ENCODE data around the gene ZNF195.
"Not testable (repeated sequence)": the region's sequence is repeated elsewhere in the genome, so short reads cannot be mapped to it uniquely, and the experiment has no call there.

The ZNF195 gene

DNA sequence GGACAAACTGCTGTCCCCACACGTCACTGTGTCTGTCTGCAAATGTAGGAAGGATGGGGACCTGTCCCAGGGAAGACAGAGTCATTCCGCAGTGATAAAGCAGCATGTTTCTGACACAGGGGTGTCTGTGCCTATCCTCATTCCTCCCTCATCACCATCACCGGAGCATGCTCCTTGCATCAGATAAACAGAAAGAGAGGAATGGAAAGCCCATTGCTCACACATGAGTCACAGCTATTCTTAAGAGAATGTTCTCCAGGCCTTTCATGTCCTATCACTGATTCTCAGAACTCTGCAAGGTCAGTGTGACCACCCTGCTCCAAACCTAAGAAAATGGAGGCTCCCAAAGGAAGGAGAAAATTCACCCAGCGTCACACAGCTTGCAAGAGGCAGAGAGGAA lies 38.9 kb downstream of the ZNF195 start:
- TF ChIP-seq, protein P1, sequence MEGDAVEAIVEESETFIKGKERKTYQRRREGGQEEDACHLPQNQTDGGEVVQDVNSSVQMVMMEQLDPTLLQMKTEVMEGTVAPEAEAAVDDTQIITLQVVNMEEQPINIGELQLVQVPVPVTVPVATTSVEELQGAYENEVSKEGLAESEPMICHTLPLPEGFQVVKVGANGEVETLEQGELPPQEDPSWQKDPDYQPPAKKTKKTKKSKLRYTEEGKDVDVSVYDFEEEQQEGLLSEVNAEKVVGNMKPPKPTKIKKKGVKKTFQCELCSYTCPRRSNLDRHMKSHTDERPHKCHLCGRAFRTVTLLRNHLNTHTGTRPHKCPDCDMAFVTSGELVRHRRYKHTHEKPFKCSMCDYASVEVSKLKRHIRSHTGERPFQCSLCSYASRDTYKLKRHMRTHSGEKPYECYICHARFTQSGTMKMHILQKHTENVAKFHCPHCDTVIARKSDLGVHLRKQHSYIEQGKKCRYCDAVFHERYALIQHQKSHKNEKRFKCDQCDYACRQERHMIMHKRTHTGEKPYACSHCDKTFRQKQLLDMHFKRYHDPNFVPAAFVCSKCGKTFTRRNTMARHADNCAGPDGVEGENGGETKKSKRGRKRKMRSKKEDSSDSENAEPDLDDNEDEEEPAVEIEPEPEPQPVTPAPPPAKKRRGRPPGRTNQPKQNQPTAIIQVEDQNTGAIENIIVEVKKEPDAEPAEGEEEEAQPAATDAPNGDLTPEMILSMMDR (IDR thresholded peaks at IDR 0.05; ENCODE audit: control insufficient read depth, extremely low read depth, insufficient read depth), result no peak
- no peak for DNase-seq (ENCODE audit: low read depth)
- H3K4me3 ChIP-seq (ENCODE audit: low read depth, low read length), result no peak overlapping the region

DNA sequence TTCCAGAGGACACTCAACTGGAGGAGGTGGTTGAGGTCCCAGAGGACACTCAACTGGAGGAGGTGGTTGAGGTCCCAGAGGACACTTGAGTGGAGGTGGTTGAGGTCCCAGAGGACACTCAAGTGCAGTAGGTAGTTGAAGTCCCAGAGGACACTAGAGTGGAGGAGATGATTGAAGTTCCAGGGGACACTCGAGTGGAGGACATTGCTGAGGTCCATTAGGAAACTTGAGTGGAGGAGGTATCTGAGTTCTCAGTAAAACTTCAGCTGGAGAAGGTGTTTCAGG lies 39.7 kb downstream of the ZNF195 start:
- TF ChIP-seq, protein P1 (IDR thresholded peaks at IDR 0.05; ENCODE audit: control insufficient read depth, extremely low read depth, insufficient read depth), result no peak
- no peak for DNase-seq (ENCODE audit: low read depth)
- H3K4me3 ChIP-seq (ENCODE audit: low read depth, low read length), result no peak overlapping the region

DNA sequence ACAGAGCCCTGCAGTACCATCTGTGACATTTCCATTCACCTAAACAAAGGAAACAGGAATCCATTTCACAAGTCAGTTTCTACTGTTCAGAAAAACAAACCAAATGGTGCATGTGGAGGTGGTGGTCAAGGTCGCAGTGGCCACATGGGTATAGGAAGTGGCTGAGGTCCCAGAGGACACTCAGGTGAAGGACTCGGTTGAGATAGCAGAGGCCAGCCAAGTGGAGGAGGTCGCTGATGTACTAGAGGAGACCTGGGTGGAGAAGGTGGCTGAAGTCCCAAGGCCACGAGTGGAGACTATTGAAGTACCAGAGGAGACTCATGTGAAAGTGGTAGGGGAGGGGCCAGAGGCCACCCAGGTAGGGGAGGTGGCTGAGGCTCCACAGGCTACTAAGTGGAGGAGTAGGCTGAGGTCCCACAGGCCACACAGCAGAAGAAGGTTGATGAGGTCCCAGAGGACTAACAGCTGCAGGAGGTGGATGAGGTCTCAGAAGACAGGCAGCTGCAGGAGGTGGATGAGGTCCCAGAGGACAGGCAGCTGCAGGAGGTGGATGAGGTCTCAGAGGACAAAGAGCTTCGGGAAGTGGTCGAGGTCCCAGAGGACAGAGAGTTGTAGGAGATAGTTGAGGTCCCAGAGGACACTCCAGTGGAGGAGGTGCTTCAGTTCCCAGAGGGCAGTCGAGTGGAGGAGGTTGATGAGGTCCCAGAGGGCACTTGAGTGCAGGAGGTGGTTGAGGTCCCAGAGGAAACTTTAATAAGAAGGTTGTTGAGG lies 40.2 kb downstream of the ZNF195 start:
- TF ChIP-seq, protein P1 (IDR thresholded peaks at IDR 0.05; ENCODE audit: control insufficient read depth, extremely low read depth, insufficient read depth), result no peak
- DNase-seq (ENCODE audit: low read depth), result no peak
- no peak overlapping the region for H3K4me3 ChIP-seq (ENCODE audit: low read depth, low read length)

DNA sequence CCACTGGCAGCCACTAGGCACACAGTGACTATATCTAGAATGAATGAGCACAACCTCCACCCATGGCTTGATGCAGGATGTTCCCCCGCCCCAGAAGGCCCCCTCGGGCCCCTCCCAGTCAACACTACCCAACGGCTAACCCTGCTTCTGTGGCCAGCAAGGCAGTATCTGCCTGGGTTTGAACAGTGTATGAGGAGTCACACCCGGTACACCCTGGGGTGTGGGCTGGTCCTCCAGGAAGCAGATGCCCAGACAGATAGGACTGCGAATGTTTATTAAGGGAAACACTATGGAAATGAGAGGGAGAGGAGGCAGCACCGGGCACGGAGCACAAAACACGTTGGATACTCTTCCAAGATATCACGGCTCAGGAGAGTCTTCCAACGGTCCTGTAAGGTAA lies 42.5 kb downstream of the ZNF195 start:
- not testable (repeated sequence) for DNase-seq (ENCODE audit: low read depth); H3K4me3 ChIP-seq (ENCODE audit: low read depth, low read length)

DNA sequence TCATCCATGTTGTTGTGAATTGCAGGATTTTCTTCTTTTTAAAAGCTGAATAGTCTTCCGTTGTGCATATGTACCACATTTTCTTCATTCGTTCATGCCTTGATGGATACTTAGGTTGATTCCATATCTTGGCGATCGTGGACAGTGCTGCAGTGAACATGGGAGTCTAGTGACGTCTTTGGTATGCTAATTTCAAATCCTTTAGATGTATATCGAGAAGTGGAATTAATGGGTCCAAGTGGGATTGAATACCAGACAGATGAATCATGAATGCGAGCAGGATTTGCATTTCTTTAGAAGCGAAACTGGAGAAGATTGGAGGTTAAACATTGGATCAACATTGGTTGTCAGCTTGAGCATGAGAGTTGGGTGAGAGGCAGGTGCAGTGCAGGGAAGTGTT lies 45.8 kb downstream of the ZNF195 start:
- not testable (repeated sequence) for DNase-seq (ENCODE audit: low read depth)

DNA sequence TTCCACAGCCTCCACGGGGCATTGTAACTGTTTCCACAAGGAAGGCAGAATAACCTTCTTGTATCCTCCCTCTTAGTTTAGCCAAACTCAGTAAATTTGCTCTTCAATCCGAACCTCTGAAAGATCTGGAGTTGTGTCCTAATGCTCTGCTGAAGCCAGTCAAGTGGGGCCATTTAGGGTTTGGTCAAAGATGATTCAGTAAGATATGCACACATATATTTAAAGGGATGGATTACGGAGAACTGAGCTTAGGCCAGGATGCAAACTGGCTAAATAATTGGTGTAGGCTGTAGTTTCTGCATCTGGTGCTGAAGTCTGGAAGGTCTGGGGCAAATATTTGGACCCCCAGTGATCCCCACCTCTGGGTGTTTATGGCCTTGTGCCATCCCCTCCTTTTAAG lies 47.9 kb downstream of the ZNF195 start:
- H3K4me3 ChIP-seq (ENCODE audit: low read depth, low read length); DNase-seq (ENCODE audit: low read depth): not testable (repeated sequence)

More for the DNA sequence above, 45.8 kb downstream of the ZNF195 start:
- not testable (repeated sequence) for H3K4me3 ChIP-seq (ENCODE audit: low read depth, low read length)

DNA sequence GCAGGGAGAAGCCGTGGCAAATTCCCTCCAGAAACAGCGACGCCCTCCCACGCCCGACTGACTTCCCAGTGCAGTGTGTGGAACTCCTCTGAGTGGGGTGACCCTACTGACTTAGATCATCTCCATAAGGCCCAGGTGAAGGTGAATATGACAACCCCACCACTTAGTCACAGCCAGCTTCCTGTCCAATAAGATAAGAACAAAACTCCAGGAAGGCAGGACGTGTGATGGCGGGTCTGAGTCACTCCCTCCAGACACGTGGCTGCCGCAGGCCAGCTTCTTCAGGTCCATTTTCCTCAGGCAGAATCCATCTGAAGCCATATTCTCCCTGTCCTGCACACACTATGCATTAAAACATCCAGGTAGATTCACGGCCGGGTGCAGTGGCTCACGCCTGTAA lies 48.9 kb downstream of the ZNF195 start:
- H3K4me3 ChIP-seq (ENCODE audit: low read depth, low read length); DNase-seq (ENCODE audit: low read depth): not testable (repeated sequence)

DNA sequence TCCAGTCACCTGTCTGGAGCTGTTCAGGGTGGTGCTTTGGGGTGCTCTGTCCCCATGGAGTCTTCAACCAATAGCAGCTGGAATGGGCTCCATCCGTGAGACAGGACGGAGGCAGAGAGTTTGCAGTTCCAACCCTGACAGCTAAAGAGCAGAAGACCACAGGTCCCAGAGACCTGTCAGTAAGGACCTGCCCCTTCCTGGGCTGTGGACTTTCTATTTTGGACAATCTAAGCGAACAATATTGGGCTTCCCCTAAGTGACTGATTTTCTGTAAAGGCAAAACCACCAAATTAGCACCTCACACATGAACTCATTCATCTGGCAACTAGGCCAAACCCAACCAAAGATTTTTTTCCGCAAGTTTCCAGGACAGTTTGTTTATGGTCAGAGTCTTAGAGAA lies 50.4 kb downstream of the ZNF195 start:
- not testable (repeated sequence) for DNase-seq (ENCODE audit: low read depth); H3K4me3 ChIP-seq (ENCODE audit: low read depth, low read length)

DNA sequence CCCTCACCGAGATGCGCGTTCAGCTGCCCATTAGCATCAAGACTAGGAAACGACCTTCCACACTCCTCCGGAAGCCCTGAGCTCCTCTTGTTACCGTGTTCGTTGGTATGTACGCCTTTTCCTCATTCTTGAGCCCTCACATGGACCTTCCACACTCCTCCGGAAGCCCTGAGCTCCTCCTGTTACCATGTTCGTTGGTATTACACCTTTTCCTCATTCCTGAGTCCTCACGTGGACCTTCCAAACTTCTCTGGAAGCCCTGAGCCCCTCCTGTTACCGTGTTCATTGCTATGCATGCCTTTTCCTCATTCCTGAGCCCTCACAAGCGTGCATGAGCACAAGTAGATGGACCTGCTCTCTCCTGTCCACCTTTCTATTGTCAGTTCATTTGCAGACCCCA lies 52.5 kb downstream of the ZNF195 start:
- DNase-seq (ENCODE audit: low read depth); H3K4me3 ChIP-seq (ENCODE audit: low read depth, low read length): not testable (repeated sequence)

DNA sequence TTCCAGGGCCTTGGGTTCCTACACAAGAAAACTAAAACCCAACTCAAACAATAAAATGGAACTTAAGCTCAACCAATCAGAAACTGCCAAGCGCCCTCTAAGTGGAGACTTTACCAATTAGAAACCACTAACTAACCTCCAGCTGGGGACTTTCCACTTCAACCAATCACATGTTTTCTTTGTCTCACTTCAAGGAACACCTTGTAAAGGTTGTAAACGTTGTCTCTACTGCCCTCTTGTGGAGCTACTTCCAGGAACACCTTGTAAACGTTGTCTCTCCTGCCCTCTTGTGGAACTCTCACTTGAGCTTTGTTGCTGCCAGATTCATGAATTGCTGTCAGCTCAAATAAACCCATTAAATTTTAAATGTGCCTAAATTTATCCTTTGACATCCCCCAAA lies 54.2 kb downstream of the ZNF195 start:
- not testable (repeated sequence) for DNase-seq (ENCODE audit: low read depth); H3K4me3 ChIP-seq (ENCODE audit: low read depth, low read length)
